Gastroesophageal sphincter (tissue), 4 donors: ENCODE results near the gene MVD. TPM values are rescaled to one million over a fixed set of nuclear protein-coding genes. Genes with fewer than 3 reads are reported as not detected.

Experiments used
- ATAC-seq: fragments of 150-250 bp; one replicate; pipeline ENCODE4 v1.9.1; 2016; ENCODE audit warnings: mild to moderate bottlenecking, moderate library complexity
- H3K27ac ChIP-seq, 4 donors: fragments of 200-600 bp; sonication (generic) in 3 of 4; 1 replicate in 3 of 4; 2 replicates in 1 of 4; pipeline ENCODE4 v1.5.1; 2016 to 2019
- H3K27me3 ChIP-seq: fragments of 200-600 bp; sonication (generic); one replicate; pipeline ENCODE4 v1.5.1; 2019
- H3K36me3 ChIP-seq, 2 donors: fragments of 200-600 bp; sonication (generic); one replicate each; pipeline ENCODE4 v1.5.1; 2019; ENCODE audit warnings: control low read depth in 1 of 2
- H3K4me1 ChIP-seq, 3 donors: fragments of 200-600 bp; sonication (generic); 1 replicate in 2 of 3; 2 replicates in 1 of 3; pipeline ENCODE4 v1.5.1; 2016 to 2019; ENCODE audit warnings: control low read depth in 2 of 3
- H3K4me3 ChIP-seq, 2 donors: fragments of 200-600 bp; sonication (generic); one replicate each; pipeline ENCODE4 v1.5.1; 2019; ENCODE audit warnings: mild to moderate bottlenecking in 1 of 2, moderate library complexity in 1 of 2
- H3K9me3 ChIP-seq, 3 donors: fragments of 200-600 bp; sonication (generic); one replicate each; pipeline ENCODE4 v1.5.1; 2017 to 2019; ENCODE audit warnings: control low read depth in 2 of 3
- CTCF ChIP-seq, 4 experiments: fragments of 200-600 bp in 2 of 4; fragments of 450-650 bp in 2 of 4; sonication (generic) in 1 of 4; IDR thresholded peaks; one replicate each; pipeline ENCODE4 v1.5.1; 2017 to 2019; ENCODE audit warnings: antibody characterized with exemption in 4 of 4, mild to moderate bottlenecking in 2 of 4, moderate library complexity in 2 of 4
- EP300 ChIP-seq: sonication (generic); formaldehyde crosslinking; IDR thresholded peaks from one replicate; pipeline ENCODE4 v1.6.1; 2017; ENCODE audit warnings: antibody characterized with exemption, mild to moderate bottlenecking
- POLR2A ChIP-seq, 2 donors: fragments of 450-650 bp; IDR thresholded peaks; one replicate each; pipeline ENCODE4 v1.6.1; 2017; ENCODE audit warnings: antibody characterized with exemption in 2 of 2, mild to moderate bottlenecking in 2 of 2, moderate library complexity in 1 of 2
- POLR2AphosphoS5 ChIP-seq: sonication (generic); formaldehyde crosslinking; IDR thresholded peaks from one replicate; pipeline ENCODE4 v1.6.1; 2017; ENCODE audit warnings: antibody characterized with exemption
- WGBS, 2 donors: methylation state at CpG; one replicate each; pipeline ENCODE4 v1.1.5; 2018; ENCODE audit warnings: low coverage in 1 of 2; 5-methylcytosine and 5-hydroxymethylcytosine counted together
- total RNA-seq, 4 donors: library from RNA; depleted of rRNA; stranded (reverse); fragments of >200 nt; gene quantifications; one replicate each; pipeline ENCODE4 v1.1.0, GENCODE V29; 2016

MVD gene
- total RNA-seq, 4 donors from 2014 or later: 21.3 to 30.3 (median 26.6) TPM

- Histone ChIP-seq H3K36me3 (peaks cover 0 to 85% of the 10 kb centered on the region in 2 donors), H3K9me3 (no peaks in the 10 kb centered on the region)
- no peak for ATAC-seq
Measured at GRCh38 chr16:88630433-88630832, 32.5 kb downstream of the MVD start.

GRCh38 chr16:88629835-88630234 is 33.1 kb downstream of the MVD start:
- H3K9me3 ChIP-seq: no peaks in the 10 kb centered on the region
- peaks cover 0 to 13% (median under 1%) of the 10 kb centered on the region in 3 donors for H3K4me1 ChIP-seq
- no peak overlapping the region for H3K4me3 ChIP-seq
- WGBS, 2 donors: 82% methylated on average over 9 of the region's 9 CpGs; no CpG with 5 or more reads in 1 of the 2 donors
- TF ChIP-seq EP300 (no peak), POLR2A (IDR thresholded peaks at IDR 0.05) (no peak), CTCF (IDR thresholded peaks at IDR 0.05) (no peak), POLR2AphosphoS5 (no peak)
- H3K27me3 ChIP-seq: peaks cover 13% of the 10 kb centered on the region
- no peak for ATAC-seq
- H3K36me3 ChIP-seq: peaks cover 0 to 91% of the 10 kb centered on the region in 2 donors
- no peak overlapping the region for H3K27ac ChIP-seq

More at GRCh38 chr16:88630433-88630832, 32.5 kb downstream of the MVD start:
- H3K4me3 ChIP-seq: no peak overlapping the region
- peaks cover 19% of the 10 kb centered on the region for H3K27me3 ChIP-seq
- WGBS, 2 donors: 83% methylated on average over 6 of the region's 12 CpGs; no CpG with 5 or more reads in 1 of the 2 donors
- H3K27ac ChIP-seq: no peak overlapping the region
- H3K4me1 ChIP-seq: peaks cover 0 to 19% (median 3%) of the 10 kb centered on the region in 3 donors
- TF ChIP-seq POLR2A (IDR thresholded peaks at IDR 0.05) (no peak), CTCF (IDR thresholded peaks at IDR 0.05) (no peak), EP300 (no peak), POLR2AphosphoS5 (no peak)

DNA sequence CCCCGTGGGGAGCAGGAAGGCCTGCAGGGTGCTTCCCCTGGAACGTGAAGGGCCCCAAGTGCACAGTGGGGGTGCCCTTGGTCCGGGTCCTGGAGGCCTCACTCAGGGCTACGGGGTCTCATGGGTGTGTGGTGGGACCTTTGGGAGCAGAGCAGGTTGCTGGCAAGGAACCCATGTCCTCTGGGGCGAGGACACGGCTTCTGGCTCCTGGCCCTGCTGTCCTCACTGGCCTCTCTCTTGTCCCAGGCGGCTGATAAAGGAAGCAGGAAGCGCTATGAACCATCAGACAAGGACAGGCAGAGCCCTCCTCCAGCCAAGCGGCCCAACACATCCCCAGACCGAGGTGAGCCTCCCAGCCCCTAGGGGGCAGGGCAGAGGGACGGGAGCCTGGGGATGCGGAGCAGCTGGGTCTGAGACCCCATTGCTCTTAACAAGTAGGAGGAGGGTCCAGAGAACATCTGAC is 34.3 kb downstream of the MVD start:
- Histone ChIP-seq H3K9me3 (no peaks in the 10 kb centered on the region), H3K27ac (no peak overlapping the region), H3K36me3 (peaks cover 0 to 100% of the 10 kb centered on the region in 2 donors), H3K4me1 (peaks cover 0 to under 1% (median 0%) of the 10 kb centered on the region in 3 donors), H3K4me3 (no peak overlapping the region), H3K27me3 (peaks cover under 1% of the 10 kb centered on the region)
- TF ChIP-seq EP300 (no peak), CTCF (IDR thresholded peaks at IDR 0.05) (peak in 1 of 4 experiments; percentile 4)
- WGBS, 2 donors: 40% methylated on average over 2 of the region's 12 CpGs; no CpG with 5 or more reads in 1 of the 2 donors
- peak; percentile 28 for ATAC-seq

GRCh38 chr16:88627531-88628411 is 35.1 kb downstream of the MVD start:
- 97% methylated on average over 4 of the region's 27 CpGs; no CpG with 5 or more reads in 1 of the 2 donors for WGBS, 2 donors
- Histone ChIP-seq H3K4me1 (no peaks in the 10 kb centered on the region), H3K36me3 (peaks cover 0 to 100% of the 10 kb centered on the region in 2 donors), H3K27ac (no peak overlapping the region), H3K9me3 (no peaks in the 10 kb centered on the region), H3K27me3 (no peaks in the 10 kb centered on the region), H3K4me3 (no peak overlapping the region)
- TF ChIP-seq POLR2A (IDR thresholded peaks at IDR 0.05) (no peak), POLR2AphosphoS5 (no peak), EP300 (no peak), CTCF (IDR thresholded peaks at IDR 0.05) (no peak)
- no peak for ATAC-seq
